ENCODE measurements around the gene CSDE1. TPM values are rescaled to one million over a fixed set of nuclear protein-coding genes. Genes with fewer than 3 reads are reported as not detected.

CSDE1 gene
- total RNA-seq, 1 experiment from 2014 or later = 536 TPM

DNA sequence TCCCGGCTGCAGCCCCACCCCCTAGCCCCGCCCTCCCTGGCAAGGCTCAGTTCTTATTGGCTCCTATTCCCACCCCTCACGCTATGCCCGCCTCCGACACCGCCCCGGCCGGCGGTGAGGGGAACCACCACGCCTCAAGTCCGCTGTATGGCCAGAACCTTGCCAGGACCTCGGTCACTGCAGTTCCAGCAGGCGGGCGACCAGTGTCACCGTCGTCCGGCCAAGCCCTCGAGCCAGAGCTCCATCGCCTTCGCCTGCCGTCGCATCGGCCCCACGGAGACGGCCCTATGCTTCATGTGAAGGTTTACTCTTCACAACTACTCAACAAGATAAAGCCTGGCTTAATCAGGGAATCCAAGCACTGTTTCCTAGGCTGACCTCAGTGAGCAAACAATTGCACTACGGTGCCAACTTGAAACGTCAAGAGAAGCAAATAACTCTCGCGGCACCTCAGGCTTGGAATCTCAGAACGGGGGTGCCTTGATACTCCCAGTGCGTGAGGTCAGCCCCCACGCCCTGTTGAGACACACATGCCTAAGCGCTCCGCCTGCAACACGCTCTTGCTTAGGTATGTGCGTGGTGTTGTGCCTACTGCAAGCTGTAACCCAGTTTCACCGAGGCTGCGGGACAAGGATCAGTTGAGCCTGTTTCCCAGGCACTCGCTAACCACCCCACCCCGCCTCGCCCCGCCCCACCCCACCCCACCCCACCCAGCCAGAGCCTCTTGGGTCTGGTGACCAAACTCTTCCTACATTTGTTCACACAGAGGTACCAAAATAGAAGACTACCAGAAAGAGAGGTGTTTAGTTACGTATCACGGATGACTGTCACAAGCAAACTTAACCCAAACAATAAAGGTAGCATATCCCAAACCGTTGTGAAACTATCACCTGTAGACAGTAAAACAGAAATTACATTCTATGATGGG lies 87.4 kb downstream of the CSDE1 start:
- TSS peak; percentile 73 for BruUV-seq (replicated peaks)
- Histone ChIP-seq H3K36me3 (ENCODE audit: low read depth) (no peaks in the 10 kb centered on the region), H3K4me1 (replicated peaks; ENCODE audit: insufficient read depth) (peaks cover 15% of the 10 kb centered on the region), H3K4me3 (peak overlapping the region; percentile 82), H3K4me2 (peak overlapping the region; percentile 77), H3K9me3 (ENCODE audit: insufficient read depth, low read depth) (no peaks in the 10 kb centered on the region), H3K27me3 (ENCODE audit: insufficient read depth, low read depth) (no peaks in the 10 kb centered on the region), H3F3A (ENCODE audit: insufficient read depth, low read depth) (peaks cover 4% of the 10 kb centered on the region; the same call in 1 of the 2 replicates), H2AFZ (peak overlapping the region; percentile 97), H3K27ac (peak overlapping the region; percentile 56), H3K9me2 (ENCODE audit: insufficient read depth) (no peaks in the 10 kb centered on the region), H3K79me2 (ENCODE audit: low read depth) (no peaks in the 10 kb centered on the region), H4K20me1 (ENCODE audit: insufficient read depth) (no peaks in the 10 kb centered on the region)
- intact Hi-C loops (cut with micrococcal nuclease; ENCODE audit: unreplicated experiment) = loop anchor here (5.0 kb wide), 1 partner anchor 88 kb away; the partner anchor contains the start of gene BCAS2
- peak; percentile 87 to 89 for DNase-seq
- TF ChIP-seq, protein P1, sequence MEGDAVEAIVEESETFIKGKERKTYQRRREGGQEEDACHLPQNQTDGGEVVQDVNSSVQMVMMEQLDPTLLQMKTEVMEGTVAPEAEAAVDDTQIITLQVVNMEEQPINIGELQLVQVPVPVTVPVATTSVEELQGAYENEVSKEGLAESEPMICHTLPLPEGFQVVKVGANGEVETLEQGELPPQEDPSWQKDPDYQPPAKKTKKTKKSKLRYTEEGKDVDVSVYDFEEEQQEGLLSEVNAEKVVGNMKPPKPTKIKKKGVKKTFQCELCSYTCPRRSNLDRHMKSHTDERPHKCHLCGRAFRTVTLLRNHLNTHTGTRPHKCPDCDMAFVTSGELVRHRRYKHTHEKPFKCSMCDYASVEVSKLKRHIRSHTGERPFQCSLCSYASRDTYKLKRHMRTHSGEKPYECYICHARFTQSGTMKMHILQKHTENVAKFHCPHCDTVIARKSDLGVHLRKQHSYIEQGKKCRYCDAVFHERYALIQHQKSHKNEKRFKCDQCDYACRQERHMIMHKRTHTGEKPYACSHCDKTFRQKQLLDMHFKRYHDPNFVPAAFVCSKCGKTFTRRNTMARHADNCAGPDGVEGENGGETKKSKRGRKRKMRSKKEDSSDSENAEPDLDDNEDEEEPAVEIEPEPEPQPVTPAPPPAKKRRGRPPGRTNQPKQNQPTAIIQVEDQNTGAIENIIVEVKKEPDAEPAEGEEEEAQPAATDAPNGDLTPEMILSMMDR (conservative IDR thresholded peaks at IDR 0.05) = peak; percentile 49; the same call in 1 of the 2 replicates
- TF ChIP-seq EZH2 (IDR thresholded peaks at IDR 0.05; ENCODE audit: low read depth) = no peak
- CTCF ChIA-PET = interaction anchor here (0.6 kb wide), 1 partner anchor 164 kb away, joined by 5 read pairs; no protein-coding TSS in a partner anchor
- POLR2A ChIA-PET (ENCODE audit: unreplicated experiment) = interaction anchor here (0.5 to 0.6 kb wide), 5 partner anchors 47 to 972 kb away, joined by 4 to 6 read pairs (median 5); no protein-coding TSS in a partner anchor

DNA sequence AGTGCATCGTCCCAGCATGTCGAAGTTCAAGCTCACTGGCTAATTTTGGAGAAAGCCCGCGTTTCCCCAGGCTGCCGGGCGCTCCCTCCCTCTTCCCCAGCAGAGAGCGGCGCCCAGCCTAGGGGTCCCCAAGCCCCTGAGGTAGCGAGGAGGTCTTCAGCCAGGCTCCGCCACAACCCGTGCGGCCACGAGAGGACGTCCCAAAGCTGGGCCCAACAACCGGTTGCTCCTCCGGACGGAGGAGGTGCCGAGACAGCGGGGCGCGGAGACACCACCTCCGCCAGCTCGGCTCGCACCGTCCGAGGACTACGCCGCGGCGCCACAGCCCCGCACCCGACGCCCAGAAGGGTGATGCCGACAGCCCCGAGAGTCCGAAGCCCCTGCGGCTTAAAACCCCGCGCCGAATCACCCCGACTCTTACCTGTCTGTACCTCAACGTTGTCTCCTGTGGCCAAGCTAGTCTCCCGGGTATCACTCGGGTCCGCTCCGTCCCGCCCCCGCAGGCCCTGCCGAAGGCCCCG lies 88.2 kb downstream of the CSDE1 start, which contains the start of gene DENND2C:
TSS of gene DENND2C (minus strand) at position 488 of the 521 bp plus-strand sequence. CDS start 44,065 bp downstream, outside the sequence.
- Histone ChIP-seq H2AFZ (peak within 1 kb of the TSS; percentile 97), H4K20me1 (ENCODE audit: insufficient read depth) (no peaks in the 10 kb centered on the region), H3K36me3 (ENCODE audit: low read depth) (no peaks in the 10 kb centered on the region), H3F3A (ENCODE audit: insufficient read depth, low read depth) (peaks cover 4% of the 10 kb centered on the region; the same call in 1 of the 2 replicates), H3K27me3 (ENCODE audit: insufficient read depth, low read depth) (no peaks in the 10 kb centered on the region), H3K4me3 (peak within 1 kb of the TSS; percentile 82), H3K4me1 (replicated peaks; ENCODE audit: insufficient read depth) (peaks cover 15% of the 10 kb centered on the region), H3K79me2 (ENCODE audit: low read depth) (no peaks in the 10 kb centered on the region), H3K9me2 (ENCODE audit: insufficient read depth) (no peaks in the 10 kb centered on the region), H3K4me2 (peak within 1 kb of the TSS; percentile 77), H3K9me3 (ENCODE audit: insufficient read depth, low read depth) (no peaks in the 10 kb centered on the region), H3K27ac (peak within 1 kb of the TSS; percentile 56)
- no peak for TF ChIP-seq EZH2 (IDR thresholded peaks at IDR 0.05; ENCODE audit: low read depth)
- TF ChIP-seq, protein P1 (conservative IDR thresholded peaks at IDR 0.05) = no peak
- CTCF ChIA-PET = interaction anchor here (0.6 kb wide), 1 partner anchor 163 kb away, joined by 5 read pairs; no protein-coding TSS in a partner anchor
- intact Hi-C loops (cut with micrococcal nuclease; ENCODE audit: unreplicated experiment) = loop anchor here (5.0 kb wide), 1 partner anchor 87 kb away; the partner anchor contains the start of gene BCAS2
- POLR2A ChIA-PET (ENCODE audit: unreplicated experiment) = interaction anchor here (0.6 to 0.7 kb wide), 4 partner anchors 47 to 973 kb away, joined by 4 to 7 read pairs (median 5); no protein-coding TSS in a partner anchor
- DNase-seq = no peak
- TSS peak; percentile 88 for BruUV-seq (replicated peaks)

Data from PC-9 (cell line).